Upper lobe of left lung (tissue), 4 donors: ENCODE data around the gene FSD1.

Source experiments
- EP300 ChIP-seq, 4 donors: sonication (generic); formaldehyde crosslinking; IDR thresholded peaks; one replicate each; pipeline ENCODE4 v1.5.1; 2017; ENCODE audit warnings: antibody characterized with exemption in 4 of 4, control low read depth in 2 of 4
- POLR2A ChIP-seq, 4 donors: fragments of 450-650 bp; IDR thresholded peaks; one replicate each; pipeline ENCODE4 v1.5.1; 2016 to 2017; ENCODE audit warnings: antibody characterized with exemption in 4 of 4, mild to moderate bottlenecking in 2 of 4
- POLR2AphosphoS5 ChIP-seq, 2 donors: sonication (generic); formaldehyde crosslinking; IDR thresholded peaks; one replicate each; pipeline ENCODE4 v1.5.1; 2017; ENCODE audit warnings: antibody characterized with exemption in 2 of 2
- TF ChIP-seq, protein P1 (sequence below), 6 experiments: fragments of 450-650 bp in 4 of 6; fragments of 200-600 bp in 2 of 6; sonication (generic) in 2 of 6; IDR thresholded peaks; one replicate each; pipeline ENCODE4 v1.5.1; 2016 to 2019; ENCODE audit warnings: antibody characterized with exemption in 6 of 6

DNA sequence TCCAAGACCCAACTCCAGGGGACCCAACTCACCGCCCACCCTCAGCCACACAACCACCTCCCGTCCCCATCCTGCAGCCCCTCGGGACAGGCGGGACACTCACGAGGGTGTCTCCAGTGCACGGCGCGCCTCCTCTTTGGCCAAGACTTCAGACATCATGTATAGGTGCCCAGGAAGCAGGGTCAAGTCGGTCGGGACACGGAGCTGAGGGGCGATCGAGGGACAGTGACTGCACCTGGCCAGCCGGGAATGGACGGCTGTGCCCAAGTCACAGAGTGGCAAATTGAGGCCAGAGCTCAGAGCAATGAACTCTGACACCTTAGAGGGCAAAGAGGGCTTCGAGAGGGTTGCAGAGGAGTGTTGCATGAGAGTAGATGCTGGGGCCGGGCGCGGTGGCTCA, 25.5 kb downstream of the FSD1 start:
- TF ChIP-seq, protein P1, sequence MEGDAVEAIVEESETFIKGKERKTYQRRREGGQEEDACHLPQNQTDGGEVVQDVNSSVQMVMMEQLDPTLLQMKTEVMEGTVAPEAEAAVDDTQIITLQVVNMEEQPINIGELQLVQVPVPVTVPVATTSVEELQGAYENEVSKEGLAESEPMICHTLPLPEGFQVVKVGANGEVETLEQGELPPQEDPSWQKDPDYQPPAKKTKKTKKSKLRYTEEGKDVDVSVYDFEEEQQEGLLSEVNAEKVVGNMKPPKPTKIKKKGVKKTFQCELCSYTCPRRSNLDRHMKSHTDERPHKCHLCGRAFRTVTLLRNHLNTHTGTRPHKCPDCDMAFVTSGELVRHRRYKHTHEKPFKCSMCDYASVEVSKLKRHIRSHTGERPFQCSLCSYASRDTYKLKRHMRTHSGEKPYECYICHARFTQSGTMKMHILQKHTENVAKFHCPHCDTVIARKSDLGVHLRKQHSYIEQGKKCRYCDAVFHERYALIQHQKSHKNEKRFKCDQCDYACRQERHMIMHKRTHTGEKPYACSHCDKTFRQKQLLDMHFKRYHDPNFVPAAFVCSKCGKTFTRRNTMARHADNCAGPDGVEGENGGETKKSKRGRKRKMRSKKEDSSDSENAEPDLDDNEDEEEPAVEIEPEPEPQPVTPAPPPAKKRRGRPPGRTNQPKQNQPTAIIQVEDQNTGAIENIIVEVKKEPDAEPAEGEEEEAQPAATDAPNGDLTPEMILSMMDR (IDR thresholded peaks at IDR 0.05) = no peak
- no peak for TF ChIP-seq EP300 (IDR thresholded peaks at IDR 0.05)
- no peak for TF ChIP-seq POLR2AphosphoS5 (IDR thresholded peaks at IDR 0.05)
- TF ChIP-seq POLR2A (IDR thresholded peaks at IDR 0.05) = no peak
